HG03139 (cell line): ENCODE measurements around the gene SEC61A2.
A peak's percentile ranks its signal among the peaks of the same experiment; 100 is the strongest.
"Not testable (repeated sequence)": the region's sequence is repeated elsewhere in the genome, so short reads cannot be mapped to it uniquely, and the experiment has no call there.

Source experiments
- ATAC-seq: cut with Tn5 transposase; IDR thresholded peaks from one replicate; pipeline ENCODE4 v1.9.1; 2021; ENCODE audit not compliant: unreplicated experiment

Gene SEC61A2

GRCh38 chr10:12158111-12158510, 28.6 kb downstream of the SEC61A2 start:
- no peak for ATAC-seq

- ATAC-seq, result no peak
Observed at GRCh38 chr10:12160664-12161063, 31.2 kb downstream of the SEC61A2 start.

GRCh38 chr10:12162927-12163326, 33.5 kb downstream of the SEC61A2 start:
- no peak for ATAC-seq

GRCh38 chr10:12164085-12164484, 34.6 kb downstream of the SEC61A2 start:
- no peak for ATAC-seq

GRCh38 chr10:12165036-12165435, 35.6 kb downstream of the SEC61A2 start:
- no peak for ATAC-seq

- ATAC-seq, result no peak
Observed at GRCh38 chr10:12165999-12166775, 36.7 kb downstream of the SEC61A2 start.

GRCh38 chr10:12171512-12171911, 42.0 kb downstream of the SEC61A2 start:
- ATAC-seq, result not testable (repeated sequence)

- no peak for ATAC-seq
Observed at GRCh38 chr10:12177642-12178041, 48.2 kb downstream of the SEC61A2 start.

GRCh38 chr10:12179606-12180170, 50.2 kb downstream of the SEC61A2 start:
- ATAC-seq, result no peak

- ATAC-seq, result no peak
Observed at GRCh38 chr10:12180221-12180974, 50.9 kb downstream of the SEC61A2 start.

GRCh38 chr10:12181065-12181775, 51.7 kb downstream of the SEC61A2 start:
- ATAC-seq, result no peak

GRCh38 chr10:12184165-12184564, 54.7 kb downstream of the SEC61A2 start:
- no peak for ATAC-seq

- no peak for ATAC-seq
Observed at GRCh38 chr10:12186323-12186722, 56.8 kb downstream of the SEC61A2 start.

GRCh38 chr10:12187321-12187905, 57.9 kb downstream of the SEC61A2 start:
- no peak for ATAC-seq

GRCh38 chr10:12188656-12189055, 59.2 kb downstream of the SEC61A2 start:
- ATAC-seq, result no peak

GRCh38 chr10:12189426-12189825, 59.9 kb downstream of the SEC61A2 start:
- no peak for ATAC-seq

GRCh38 chr10:12191715-12192114, 62.2 kb downstream of the SEC61A2 start:
- no peak for ATAC-seq

- no peak for ATAC-seq
Observed at GRCh38 chr10:12193193-12193592, 63.7 kb downstream of the SEC61A2 start.

- no peak for ATAC-seq
Observed at GRCh38 chr10:12194752-12195271, 65.3 kb downstream of the SEC61A2 start.

GRCh38 chr10:12195281-12195602, 65.8 kb downstream of the SEC61A2 start:
- peak; percentile 3 for ATAC-seq
